GM18505 (cell line): ENCODE measurements around the gene EFNA2.
"Not testable (repeated sequence)": the region's sequence is repeated elsewhere in the genome, so short reads cannot be mapped to it uniquely, and the experiment has no call there.

Experiments
- ATAC-seq: cut with Tn5 transposase; IDR thresholded peaks from one replicate; pipeline ENCODE4 v1.9.1; 2021; ENCODE audit not compliant: unreplicated experiment
- POLR2A ChIP-seq: IDR thresholded peaks from 4 replicates; pipeline ENCODE4 v1.6.1; 2011; ENCODE audit warnings: borderline replicate concordance; ENCODE audit not compliant: insufficient read depth, insufficient read length; ENCODE audit errors: extremely low read depth

EFNA2 gene

DNA sequence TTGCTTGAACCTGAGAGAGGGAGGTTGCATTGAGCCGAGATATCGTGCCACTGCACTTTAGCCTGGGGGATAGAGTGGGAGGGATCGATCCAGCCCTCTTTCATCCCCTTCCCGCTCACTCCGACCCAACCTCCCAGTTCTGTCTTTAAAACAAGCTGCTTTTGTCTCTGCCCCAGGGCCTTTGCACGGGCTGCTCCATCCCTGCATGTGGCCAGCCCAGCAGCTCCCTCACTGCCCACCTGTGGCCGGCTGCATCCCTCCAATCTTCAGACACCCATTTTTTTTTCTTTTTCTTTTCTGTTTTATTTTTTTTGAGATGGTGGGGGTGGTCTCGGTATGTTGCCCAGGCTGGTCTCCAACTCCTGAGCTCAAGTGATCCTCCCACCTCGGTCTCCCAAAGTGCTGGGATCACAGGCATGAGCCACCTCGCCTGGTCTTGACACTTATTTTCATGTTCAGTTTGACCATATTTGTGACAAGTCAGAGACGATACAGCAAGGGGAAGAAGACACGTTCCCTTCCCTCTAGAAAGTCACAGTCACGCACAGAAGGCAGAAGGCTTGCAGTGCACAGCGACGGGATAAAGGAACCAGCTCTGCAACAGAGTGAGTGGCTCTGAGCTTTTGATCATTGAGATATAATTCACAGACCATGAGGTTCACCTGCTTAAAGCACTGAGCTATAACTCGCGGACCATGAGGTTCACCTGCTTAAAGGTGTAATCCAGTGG is 31.8 kb downstream of the EFNA2 start:
- no peak for TF ChIP-seq POLR2A
- no peak for ATAC-seq

DNA sequence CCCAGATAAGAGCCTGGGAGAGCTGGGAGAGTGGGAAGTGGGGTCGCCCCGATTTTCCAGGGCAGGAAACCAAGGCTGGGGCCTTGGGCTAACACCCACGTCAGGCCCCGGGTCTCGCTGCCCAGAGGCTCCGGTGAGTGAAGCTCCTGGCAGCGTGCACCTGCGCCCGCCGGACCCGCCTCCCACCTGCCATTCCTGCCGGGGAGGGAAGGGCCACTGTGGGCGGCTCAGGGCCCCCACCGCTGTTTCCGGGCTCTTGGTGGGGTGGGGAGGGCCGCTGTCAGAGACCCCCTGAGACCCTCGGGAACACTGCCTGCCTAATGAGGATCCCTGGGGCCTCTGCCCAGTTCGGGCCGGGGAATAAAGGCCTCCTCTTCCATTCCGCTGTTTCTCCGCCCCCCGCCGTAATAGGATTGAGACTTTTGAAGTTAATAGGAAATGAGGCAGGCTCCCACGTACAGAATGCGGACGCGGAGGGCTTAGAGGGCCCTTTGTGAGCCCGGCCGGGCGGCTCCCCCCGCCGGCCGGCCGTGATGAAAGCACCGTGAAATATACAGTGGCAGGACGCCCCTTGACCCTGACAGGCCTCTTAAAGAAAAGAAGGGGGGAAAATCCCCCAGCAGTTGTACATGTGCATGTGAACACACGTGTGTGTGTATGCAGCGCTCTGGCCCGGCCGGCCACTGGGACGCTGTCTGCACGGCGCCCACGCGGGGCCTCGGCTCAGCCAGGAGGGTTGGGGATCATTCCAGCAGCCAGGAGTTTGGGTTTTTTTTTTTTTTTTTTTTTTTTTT is 33.2 kb downstream of the EFNA2 start:
- ATAC-seq: no peak
- no peak for TF ChIP-seq POLR2A

DNA sequence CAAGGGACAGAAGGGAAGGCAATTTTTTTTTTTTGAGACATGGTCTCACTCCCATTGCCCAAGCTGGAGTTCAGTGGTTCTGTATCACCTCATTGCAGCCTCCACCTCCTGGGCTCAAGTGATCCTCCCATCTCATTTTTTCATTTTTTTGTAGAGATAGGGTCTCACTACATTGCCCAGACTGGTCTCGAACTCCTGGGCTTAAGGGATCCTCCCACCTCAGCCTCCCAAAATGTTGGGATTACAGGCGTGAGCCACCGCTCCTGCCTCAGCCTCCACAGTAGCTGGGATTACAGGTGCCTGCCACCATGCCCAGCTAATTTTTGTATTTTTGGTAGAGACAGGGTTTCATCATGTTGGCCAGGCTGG is 34.6 kb downstream of the EFNA2 start:
- not testable (repeated sequence) for ATAC-seq

DNA sequence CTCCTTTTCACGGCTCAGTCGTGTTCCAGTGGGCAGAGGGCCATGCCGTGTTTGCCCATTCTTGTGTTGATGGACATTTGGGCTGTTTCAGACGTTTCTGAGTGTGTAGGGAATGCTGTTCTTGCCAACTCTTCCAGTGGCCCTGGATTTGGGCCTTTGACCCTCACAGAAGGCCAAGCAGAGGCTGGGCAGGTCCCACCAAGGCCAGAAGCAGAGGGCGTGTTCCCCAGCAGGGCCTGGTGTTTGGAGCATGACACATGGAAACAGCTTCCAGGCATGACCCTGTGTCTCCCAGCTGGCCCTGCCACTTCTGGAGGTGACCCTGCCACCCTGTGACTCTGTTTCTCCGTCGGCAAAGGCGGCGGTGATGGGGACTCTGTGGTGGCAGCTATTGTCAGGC is 35.9 kb downstream of the EFNA2 start:
- TF ChIP-seq POLR2A: no peak
- no peak for ATAC-seq

DNA sequence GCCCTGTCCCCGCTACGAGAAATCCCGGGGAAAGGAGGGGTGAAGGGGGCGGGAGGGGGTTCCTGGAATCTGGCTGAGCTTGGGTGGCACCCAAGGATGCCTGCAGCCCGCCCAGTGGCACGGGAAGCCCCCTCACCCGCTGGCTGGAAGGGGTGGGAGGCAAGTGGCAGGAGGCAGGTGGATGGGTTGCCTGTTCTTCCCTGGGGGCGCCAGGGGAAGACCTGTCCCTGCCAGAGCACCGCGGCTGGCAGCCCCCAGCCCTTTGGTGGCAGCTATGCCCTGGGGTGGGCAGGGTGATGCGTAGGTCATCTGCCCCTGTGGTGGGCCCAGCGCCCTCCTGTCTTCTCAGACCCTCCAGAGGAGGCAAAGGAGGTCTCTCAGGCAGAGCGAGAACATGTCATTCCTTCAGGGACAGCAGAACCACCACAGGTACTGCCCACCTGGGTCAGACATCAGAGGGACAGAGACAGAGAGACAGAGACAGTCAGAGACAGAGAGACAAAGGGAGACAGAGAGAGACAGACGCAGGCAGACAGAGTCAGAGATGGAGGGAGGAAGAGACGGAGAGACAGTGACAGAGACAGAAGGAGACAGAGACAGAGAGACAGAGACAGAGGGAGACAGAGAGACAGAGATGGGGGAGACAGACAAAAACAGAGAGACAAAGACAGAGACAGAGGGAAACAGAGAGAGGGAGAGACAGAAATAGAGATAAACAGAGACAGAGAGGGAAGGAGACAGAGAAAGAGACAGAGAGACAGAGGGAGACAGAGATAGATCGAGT is 36.7 kb downstream of the EFNA2 start:
- no peak for ATAC-seq
- no peak for TF ChIP-seq POLR2A

DNA sequence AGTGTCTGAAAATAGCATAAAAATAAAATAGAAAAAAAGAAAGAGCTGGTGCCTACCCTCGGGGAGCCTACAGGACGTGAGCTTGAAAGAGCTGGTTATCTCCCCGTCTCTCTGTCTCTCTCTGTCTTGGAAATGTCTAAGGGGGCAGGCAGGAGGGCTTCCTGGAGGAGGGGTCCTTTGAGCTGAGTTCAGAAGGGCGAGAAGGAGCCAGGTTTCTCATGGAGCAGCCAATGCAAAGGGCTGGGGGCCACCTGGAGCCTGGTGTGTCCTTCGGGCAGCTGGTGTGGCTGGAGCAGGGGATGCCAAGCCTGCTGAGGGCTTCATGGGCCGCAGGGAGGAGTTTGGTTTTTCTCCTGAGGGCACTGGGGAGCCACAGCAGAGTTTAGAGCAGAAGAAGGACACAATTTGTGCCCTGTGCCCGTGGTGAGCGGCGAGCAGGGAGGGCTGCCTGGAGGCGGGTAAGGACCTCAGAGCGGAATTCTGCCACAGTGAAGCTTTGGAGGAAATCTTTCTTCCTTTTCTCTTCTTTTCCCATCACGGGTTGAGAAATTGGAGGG is 38.7 kb downstream of the EFNA2 start:
- no peak for ATAC-seq
- no peak for TF ChIP-seq POLR2A

DNA sequence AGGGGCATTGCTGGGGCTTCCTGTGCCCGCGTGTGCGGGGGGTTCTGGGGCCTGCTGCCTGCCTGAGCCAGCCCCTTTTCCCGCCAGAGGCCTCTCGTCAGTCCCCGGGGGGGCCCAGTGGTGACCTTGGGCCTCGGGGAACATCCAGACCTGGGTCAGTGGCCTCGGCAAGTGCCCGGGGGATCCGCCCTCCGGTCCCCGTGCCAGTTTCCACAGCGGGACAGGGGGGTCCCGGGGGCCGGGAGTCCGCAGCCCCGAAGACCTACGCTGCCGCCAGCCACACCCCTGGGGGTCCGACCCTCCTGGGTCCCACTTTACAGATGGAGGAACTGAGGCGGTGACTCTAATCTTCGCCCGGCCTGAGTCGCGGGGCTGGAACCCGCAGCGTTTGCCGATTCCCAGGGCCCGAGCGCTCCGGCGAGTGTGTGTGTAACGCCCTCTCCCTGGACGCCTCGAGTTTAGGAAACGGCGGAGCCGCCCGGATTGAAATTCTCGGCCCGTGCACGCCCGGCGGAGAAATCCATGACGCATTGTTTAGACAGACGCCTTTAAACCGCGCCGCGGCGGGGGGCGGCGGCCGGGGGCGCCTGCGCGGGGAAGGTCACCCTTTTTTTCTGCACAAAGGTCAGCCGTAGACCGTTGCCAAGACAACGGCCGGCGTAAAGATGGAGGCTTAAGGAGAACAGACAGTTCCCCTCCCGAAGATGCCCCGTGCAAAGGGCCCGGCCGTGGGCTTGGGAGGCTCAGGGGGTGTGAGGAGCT is 39.3 kb downstream of the EFNA2 start:
- no peak for TF ChIP-seq POLR2A

DNA sequence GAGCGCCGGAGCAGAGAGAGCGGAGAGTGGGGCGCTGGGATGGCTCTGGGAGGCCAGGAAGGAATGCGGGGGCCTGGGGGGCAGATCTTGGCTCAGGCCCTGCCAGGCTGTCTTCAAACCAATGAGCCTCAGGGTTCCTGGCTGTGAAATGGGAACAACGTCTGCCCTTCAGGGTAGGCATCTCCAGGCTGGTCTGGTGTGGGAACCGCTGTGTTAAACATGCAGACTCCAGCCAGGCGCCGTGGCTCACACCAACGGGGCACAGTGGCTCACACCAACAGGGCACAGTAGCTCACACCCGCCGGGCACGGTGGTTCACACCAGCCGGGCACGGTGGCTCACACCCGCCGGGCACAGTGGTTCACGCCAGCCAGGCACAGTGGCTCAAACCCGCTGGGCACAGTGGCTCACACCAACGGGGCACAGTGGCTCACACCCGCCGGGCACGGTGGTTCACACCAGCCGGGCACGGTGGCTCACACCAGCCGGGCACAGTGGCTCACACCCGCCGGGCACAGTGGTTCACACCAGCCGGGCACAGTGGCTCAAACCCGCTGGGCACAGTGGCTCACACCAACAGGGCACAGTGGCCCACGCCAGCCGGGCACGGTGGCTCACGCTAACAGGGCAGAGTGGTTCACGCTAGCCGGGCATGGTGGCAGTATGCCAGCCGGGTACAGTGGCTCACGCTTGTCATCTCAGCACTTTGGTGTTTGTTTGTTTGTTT is 40.1 kb downstream of the EFNA2 start:
- no peak for TF ChIP-seq POLR2A
- ATAC-seq: no peak

More for the DNA sequence above, 39.3 kb downstream of the EFNA2 start:
- ATAC-seq: no peak

DNA sequence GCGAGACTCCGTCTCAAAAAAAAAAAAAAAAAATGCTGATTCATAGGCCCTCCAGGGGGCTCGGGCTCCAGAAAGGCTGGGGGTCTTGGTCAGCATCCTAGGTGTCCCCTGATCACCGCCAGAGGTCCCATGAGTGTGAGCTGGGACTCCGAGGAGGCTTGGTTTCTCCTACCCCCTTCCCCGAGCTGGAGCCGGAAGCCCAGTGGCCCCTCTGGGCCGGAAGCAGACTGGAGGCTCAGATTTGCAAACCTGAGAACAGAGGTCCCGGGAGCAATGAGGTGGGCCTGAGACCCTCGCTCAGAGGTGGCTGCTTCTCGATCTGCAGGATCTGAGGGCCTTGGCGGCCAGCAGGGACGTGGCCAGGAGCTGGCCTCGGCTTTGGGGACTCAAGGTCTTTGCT is 41.5 kb downstream of the EFNA2 start:
- ATAC-seq: no peak
- no peak for TF ChIP-seq POLR2A

DNA sequence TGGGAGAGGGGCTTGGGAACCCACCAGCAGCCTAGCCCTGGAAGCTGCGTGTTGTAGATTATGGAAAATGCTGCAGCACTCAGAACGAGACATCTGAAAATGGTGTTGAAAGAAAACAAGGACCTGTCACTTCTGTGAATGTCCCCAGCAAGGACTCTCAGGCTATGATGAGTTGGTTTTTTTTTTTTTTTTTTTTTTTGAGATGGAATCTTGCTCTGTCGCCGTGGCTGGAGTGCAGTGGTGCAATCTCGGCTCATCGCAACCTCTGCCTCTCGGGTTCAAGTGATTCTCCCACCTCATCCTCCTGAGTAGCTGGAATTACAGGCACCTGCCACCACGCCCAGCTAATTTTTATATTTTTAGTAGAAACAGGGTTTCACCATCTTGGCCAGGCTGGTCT is 46.5 kb downstream of the EFNA2 start:
- not testable (repeated sequence) for ATAC-seq

DNA sequence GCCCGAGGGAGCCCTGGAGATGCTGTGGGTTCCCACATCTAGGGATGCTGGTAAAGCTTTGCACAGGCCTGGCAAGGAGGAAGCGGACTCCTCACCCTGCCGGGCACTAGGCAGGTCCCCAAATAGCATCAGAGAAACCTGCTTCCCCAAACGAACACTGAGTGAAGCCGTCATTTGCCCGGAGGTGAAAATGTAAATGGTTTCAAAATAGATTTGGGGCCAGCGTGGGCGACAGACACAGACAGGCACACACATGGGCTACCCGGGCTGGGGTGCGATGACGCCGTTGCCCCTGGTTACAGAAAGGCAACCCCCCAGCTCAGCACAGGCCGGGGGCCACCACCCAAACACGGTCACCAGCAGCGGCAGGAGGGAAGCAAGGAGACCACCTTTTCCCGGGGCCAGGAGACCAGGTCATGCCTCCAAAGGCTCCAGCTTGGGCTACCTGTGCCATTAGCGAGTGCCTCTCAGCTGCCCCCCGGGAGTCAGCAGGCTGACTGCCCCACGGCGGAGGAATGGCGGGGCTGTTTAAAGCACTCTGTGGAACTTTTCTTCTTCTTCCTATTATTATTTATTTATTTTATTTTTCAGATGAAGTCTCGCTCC is 50.5 kb downstream of the EFNA2 start:
- no peak for ATAC-seq
- TF ChIP-seq POLR2A: no peak
